GM21723 (cell line): ENCODE measurements around the gene PIF1.
"Not testable (repeated sequence)": the region's sequence is repeated elsewhere in the genome, so short reads cannot be mapped to it uniquely, and the experiment has no call there.

Source experiments
- ATAC-seq: cut with Tn5 transposase; IDR thresholded peaks from one replicate; pipeline ENCODE4 v1.9.1; 2021; ENCODE audit warnings: mild to moderate bottlenecking, moderate library complexity; ENCODE audit not compliant: unreplicated experiment

PIF1 gene

DNA sequence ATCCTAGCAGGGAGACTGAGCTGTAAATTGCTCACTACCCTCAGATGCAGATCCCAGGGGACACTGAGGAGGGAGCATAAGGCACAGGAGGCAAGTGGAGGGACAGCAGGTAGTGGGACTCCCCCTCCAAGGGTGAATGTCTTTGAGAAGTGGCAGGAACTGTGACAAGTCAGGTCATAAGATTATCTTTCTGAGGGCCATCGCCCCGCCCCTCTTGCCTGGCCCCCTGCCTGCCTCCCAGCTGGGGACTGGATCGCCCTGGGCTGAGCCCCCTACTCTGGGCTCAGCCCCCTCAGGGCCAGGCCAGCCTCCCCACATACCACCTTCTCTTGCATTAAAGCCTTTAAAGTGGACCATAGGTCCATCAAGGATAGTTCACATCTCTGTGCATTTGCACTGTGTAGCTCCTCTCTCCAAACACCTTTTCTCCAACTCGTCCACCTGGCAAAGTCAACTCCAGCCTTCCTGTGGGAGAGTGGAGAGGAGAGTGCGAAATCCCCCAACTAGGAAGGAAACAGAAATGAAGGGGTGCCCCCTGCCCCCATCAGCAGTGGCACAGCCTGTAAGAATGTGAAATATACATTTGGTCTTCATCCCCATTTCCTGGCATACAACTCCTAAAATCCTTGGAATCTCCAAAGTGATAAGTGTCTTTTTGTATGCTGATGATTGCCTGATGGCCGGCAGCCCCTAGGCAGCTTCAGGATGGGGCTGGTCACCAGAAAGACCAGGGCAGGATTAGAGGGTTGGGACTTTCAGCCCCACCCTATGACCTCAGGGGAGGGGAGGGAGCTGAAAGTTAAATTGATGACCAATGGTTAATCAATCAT lies 14.7 kb downstream of the PIF1 start:
- no peak for ATAC-seq

DNA sequence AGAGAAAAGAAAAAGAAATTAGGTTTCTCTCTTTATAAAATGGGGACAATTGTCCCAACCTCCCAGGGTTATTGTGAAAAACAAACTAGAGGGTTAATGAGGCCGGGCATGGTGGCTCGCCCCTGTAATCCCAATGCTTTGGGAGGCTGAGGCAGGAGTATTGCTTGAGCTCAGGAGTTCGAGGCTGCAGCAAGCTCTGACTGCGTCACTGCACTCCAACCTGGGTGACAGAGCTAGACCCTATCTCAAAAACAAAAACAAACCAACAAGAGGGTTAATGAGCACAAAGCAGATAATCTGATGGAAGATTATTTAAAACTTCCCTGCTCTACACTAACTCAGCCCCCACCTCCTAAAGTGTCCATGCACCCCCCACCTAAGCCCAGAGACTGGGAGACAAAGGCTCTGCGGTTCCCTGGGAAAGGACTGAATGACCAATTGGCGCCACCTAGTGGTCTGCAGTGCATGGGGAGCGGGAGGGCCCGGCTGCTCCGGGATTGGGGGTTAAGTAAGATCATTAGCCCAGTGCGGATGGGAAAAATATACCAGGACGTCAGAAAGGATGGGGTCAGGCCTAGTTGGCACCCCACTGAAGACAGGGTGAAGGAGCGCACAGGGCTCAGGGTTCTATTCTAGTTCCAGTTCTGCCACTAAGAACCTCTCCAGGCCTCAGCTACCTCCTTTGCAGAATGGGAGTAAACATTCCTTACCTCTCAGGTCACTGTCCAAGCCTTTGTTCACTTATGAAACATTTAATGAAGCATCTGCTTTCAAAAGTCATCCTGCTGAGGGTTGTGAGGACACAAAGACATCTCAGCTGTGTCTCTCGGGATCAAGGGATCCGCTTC lies 15.6 kb downstream of the PIF1 start:
- no peak for ATAC-seq

DNA sequence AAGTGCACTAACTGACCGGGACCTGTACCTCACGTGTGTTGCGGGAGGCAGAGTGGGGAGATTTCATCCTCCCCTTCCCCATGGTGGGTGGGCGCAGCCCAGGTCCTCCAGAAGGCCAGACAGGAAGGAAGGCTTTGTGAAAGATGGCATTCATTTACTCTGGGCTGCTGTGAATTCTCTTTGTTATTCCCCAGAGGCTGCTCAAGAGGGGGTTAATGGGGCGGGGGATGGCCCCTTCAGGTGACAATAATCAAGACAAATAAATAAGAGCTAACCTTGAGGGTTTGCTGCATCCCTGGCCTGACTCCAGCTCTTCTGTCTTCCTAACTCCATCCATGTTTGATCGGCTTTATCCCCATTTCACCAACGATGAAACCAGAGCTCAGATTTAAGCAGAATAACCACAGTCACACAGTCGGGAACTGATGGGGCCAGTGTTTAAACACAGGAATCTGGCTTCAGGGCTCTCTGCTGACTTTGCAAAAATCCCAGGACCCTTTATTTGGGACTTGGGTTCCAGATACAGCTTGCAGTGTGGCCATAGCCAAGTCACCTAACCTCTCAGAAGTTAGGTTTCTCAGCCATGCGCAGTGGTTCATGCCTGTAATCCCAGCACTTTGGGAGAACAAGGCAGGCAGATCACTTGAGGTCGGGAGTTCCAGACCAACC lies 16.5 kb downstream of the PIF1 start:
- ATAC-seq, result no peak

DNA sequence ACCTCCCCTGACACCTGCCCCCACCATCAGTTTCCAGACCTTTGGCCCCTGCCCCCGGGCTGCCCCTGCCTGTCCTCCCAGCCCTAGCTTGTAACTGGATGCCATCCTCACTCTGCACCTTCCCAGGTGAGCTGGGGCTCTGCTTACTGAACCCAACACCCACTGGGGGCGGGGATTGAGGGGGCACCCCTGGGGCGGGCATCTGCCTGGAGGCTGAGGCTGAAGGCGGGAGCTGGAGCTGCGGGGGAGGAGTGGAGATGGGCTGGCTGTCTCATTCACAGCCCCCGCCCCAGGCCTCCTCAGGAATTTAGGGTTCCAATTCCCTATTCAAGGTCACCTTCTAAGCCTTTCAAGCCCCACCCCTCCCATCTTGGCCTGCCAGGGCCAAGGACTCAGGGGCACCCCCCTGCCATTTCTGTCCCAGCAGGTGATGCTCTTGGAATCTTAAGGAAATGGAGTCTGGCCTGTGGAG lies 17.7 kb downstream of the PIF1 start:
- no peak for ATAC-seq

DNA sequence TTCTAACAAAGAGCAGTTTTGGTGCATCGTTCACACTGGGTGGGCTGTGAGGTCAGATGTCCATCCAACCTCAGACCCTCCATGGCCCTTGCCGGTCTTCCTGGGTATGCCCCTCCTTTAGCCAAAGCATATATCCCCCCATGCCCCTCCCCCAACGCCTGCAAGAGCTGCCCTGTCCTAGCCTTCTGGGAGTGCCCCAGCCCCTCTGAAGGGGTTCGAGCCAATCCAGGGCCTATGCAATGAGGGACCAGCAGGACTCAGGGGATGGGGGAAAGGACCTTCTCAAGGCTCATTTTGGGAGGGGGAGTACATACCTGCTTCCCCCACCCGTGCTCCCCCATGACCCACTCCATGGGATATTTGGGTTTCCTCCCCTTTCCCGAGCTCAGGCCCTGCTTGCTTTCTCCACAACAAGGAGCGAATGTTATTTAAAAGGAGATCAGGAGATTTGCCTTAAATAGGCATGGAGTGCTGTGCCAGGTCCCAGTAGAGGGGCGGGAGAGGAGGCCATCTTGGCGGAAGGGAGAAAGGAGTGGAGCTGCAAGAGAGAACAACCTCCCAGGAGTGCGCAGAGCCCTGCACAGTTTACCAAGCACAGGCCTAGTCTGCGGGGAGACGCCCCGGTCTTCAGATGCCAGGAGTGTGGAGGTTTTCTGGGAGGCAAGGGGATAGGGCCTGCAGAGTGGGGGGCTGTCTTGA lies 18.2 kb downstream of the PIF1 start:
- ATAC-seq, result no peak

DNA sequence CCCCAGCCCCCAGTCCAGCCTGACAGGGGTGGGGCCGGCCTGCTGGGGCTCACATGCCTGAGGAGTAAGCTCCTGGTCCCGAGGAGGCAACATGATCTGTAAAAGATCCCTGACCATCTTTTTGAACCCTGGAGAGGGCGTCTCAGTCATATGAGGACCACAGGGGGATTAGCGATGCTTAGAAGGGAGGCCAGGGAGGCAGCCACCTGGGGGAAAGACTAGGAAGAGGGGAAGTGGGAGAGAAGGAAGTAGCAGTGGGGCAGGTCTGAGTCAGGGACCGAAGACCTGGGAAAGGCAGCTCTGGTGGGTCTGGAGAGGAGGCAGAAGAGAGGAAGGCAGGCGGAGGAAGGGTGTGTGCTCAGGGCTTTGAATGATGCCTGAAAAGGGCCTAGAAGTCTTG lies 18.9 kb downstream of the PIF1 start:
- ATAC-seq, result no peak

DNA sequence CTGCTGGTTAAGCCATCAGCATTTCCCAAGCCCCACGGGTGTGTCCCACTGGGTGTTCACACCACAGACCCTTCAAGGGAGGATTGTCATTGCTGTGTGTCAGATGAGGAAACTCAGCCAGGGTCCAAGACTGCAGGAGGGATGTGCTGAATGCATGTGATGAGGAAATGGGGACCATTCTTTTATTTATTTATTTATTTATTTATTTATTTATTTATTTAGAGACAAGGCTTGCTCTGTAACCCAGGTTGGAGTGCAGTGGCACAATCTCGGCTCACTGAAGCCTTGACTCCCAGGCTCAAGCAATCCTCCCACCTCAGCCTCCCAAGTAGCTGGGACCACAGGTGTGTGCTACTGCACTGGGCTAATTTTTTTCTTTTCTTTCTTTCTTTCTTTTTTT lies 20.8 kb downstream of the PIF1 start:
- ATAC-seq, result no peak

DNA sequence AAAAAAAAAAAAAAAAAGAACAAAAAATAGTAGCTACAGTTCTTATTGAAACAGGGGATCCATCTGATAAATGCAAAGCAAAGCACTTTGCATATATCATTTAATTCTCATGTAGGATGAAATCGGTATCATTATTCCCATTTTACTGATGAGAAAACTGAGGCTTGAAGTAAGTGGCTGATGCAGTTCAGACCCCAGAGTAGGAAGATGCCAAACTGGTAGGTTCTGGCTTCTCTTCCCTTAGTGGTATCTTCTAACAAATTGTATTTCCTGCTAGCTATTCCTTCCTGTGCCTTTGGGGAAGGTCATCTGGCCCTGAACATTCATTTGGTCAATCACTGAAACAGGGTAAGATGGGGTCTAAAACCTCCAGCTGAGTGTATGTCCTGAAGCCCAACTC lies 21.9 kb downstream of the PIF1 start:
- ATAC-seq, result no peak

DNA sequence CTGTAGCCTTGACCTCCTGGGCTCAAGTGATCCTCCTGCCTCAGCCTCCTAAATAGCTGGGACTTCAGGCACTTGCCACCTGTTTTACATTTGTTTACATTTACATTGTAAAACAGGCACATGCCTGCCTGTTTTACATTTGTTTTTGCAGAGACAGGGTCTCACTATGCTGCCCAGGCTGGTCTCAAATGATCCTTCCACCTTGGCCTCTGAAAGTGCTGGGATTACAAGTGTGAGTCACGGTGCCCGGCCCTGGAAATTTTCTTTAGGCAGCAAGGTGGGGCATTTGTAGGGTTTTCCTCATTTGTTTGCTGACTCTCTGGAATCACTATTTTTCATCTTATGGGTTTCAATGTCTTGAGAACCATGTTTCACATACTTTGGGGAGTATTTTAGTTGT lies 25.0 kb downstream of the PIF1 start:
- no peak for ATAC-seq

DNA sequence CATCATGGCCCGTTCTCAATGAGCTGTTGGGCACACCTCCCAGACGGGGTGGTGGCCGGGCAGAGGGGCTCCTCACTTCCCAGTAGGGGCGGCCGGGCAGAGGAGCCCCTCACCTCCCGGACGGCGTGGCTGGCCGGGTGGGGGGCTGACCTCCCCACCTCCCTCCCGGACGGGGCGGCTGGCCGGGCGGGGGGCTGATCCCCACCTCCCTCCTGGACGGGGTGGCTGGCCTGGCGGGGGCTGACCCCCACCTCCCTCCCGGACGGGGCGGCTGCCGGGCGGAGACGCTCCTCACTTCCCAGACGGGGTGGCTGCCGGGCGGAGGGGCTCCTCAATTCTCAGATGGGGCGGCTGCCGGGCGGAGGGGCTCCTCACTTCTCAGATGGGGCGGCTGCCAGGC lies 26.5 kb downstream of the PIF1 start:
- not testable (repeated sequence) for ATAC-seq

DNA sequence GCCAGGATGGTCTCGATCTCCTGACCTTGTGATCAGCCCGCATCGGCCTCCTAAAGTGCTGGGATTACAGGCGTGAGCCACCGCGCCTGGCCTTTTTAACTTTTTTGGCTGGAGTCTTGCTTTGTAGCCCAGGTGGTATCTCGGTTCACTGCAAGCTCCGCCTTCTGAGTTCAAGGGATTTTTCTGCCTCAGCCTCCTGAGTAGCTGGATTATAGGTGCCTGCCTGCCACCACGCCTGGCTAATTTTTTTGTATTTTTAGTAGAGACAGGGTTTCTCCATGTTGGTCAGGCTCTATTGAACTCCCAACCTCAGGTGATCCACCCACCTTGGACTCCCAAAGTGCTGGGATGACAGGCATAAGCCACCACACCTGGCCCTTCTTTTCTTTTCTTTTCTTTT lies 29.5 kb downstream of the PIF1 start:
- ATAC-seq, result not testable (repeated sequence)

DNA sequence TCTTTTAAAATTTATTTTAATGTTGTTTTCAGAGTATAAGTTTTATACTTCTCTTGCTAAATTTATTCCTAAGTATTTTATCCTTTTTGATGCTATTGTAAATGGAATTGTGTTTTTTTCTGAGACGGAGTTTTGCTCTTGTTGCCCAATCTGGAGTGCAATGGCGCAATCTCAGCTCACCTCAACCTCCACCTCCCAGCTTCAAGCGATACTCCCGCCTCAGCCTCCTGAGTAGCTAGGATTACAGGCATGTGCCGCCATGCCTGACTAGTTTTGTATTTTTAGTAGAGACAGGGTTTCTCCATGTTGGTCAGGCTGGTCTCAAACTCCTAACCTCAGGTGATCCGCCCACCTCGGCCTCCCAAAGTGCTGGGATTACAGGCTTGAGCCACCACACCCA lies 30.1 kb downstream of the PIF1 start:
- not testable (repeated sequence) for ATAC-seq

DNA sequence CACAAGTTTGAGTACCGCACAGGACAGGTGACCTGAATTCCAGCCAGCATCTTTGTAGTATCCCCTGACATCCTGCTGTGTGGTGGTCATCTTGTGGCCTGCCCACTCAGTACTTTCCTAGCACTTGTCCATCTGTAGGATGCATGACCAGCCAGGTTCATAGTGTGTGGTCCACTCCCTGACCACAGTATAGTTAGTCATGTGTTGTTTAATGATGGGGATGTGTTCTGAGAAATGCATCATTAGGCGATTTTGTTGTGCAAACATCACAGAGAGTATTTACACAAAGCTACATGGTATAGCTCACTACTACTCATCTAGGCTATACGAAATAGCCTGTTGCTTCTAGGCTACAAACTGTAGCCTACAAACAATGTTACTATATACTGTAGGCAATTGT lies 33.2 kb downstream of the PIF1 start:
- ATAC-seq, result no peak

DNA sequence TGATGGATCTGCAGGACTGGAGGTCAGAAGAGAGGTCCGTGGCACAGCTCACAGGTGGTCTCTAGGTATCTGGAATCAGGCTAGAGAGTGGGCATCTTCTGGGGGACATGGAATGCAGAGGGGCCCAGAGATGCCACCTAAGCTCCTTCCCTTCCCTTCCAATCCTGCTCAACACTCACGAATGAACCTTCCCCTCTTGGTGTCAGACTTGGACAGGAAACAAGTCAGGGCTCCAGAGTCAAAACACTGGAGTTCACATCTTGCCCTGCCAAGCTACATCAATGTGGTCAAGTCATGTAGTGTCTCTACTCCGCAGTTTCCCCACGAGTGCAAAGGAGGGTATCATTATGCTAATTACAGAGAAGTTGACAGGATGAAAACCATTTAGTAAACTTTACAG lies 34.0 kb downstream of the PIF1 start:
- ATAC-seq, result no peak

DNA sequence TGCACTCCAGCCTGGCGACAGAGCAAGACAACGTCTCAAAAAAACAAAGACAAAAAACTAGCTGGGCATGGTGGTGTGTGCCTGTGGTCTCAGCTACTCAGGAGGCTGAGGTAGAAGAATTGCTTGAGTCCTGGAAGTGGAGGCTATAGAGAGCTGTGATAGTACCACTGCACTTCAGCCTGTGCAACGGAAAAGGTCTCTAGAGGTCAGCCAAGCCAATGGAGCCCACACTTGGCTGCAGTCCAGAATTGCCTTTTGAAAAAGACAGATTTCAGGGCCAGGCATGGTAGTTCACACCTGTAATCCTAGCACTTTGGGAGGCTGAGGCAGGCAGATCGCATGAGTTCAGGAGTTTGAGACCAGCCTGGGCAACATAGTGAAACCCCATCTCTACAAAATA lies 41.7 kb downstream of the PIF1 start:
- no peak for ATAC-seq

DNA sequence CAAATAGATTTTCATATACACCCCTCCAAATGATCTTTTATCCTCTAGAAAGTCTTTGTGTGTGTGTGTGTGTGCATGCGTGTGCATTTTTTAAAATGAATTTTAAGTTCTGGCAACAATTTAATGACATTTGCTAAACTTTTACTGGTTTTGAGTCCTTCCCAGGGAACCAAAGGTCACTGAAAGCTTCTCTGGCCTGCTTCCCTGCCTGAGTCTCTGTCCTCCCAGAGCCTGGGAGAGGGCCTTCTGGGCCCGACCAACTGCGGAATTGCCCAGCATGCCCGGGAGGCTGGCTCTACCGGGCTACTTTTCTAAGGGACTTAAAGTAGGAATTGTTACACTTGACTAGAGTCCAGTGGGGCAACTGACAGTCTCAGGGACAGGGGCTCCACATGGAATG lies 42.7 kb downstream of the PIF1 start:
- no peak for ATAC-seq

DNA sequence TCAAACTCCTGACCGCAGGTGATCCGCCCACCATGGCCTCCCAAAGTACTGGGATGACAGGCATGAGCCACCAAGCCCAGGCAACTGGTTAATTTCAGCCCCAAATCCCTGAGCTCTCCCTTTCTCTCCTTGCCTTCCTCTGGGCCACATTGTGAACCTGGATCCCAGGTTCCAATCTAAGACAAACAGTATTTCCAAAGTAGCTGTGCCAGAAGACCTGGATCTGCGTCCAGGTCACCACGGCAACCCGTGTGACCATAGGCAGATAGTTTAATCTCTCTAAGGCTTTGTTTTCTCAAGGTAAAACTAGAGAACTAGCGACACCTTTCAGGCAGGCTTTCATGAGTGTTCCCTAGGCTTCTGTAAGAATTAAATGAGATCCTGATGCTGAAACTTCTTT lies 44.1 kb downstream of the PIF1 start:
- ATAC-seq, result no peak

DNA sequence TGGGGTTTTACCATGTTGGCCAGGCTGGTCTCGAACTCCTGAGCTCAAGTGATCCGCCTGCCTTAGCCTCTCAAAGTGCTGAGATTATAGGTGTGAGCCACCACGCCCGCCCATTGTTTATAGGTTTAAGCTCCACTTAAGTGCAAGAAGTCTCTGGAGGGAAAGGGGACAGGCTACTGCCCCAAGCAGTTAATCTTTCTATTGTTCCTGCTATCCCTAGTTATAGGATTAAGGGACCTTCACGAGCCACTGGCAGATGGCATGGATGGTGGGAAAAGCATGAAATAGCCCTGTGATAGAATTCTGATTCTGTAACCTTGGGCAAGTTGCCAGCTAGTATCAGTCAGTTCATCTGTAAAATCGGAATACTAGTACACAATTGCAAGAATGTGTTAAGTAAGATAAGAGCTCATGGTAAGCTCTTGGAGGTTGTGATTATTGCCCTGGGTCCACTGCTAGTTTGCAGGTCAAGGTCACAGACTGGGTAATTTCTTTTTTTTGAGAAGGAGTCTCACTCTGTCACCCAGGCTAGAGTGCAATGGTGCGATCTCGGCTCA lies 44.8 kb downstream of the PIF1 start:
- no peak for ATAC-seq

DNA sequence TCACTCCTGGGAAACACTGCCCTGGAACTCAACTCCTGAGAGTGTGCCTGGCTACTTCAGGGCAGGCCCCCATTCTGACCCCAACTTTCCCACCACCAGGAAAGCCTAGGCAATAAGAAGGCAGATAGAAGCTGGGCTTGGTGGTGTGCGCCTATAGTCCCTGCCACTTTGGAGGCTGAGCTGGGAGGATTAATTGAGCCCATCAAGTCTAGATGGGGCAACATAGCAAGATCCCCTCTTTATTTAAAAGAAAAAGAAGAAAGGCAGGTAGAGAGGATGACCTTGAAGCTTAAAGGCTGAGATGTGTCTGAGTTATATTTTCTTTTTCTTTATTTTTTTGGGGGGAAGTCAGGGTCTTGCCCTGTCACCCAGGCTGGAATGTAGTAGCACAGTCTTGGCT lies 45.8 kb downstream of the PIF1 start:
- ATAC-seq, result no peak

DNA sequence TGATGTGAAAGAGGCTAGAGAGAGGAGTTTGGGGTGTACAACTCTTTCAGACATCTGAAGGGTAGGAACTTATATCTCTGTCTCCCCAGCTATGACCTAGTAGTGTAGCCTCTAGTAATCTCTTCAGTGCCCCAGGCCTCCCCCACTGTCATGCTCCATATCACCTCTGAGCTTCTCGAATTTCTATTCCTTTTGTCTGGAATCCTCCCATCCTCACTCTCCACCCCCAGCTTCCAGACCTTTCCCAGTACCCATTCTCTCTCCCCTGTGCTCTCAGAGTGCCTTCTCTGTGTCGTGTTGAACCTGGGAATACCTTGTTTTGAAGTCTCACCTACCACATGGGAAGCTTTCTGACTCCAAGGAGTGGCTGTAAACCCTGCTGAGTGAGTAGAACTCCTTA lies 46.4 kb downstream of the PIF1 start:
- no peak for ATAC-seq

DNA sequence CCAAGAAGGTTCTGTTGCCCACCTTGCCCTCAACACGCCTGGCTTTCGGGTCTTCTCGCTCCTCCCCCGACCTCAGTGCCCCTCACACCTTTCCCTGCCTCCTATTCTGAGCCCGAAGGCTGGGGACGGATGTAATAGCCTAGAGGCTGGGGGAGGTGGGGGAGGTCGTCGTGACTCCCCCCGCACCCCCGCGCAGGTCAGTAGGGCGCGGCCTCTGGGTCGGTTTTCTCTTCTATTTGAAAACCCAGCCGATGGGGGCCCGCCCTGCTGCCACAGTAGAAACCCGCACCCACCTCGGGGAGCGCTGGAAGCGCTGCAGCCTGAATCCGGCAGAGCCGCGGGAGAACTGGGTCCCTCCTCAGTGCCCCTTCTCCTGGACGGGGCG lies 49.1 kb downstream of the PIF1 start:
- no peak for ATAC-seq
